Activated CD4-positive, alpha-beta memory T cell treated with anti-CD3 and anti-CD28 coated beads, Interleukin-2, amount 10 ng/mL, durations not matched to agents 7 days and 5 days (primary cell): Measurements from ENCODE around the gene CFAP47. TPM values are rescaled to one million over a fixed set of nuclear protein-coding genes. Genes with fewer than 3 reads are reported as not detected.

Source experiments
- CTCF ChIA-PET: fragments of 350-600 bp; sonication (Branson Sonifier 250); formaldehyde crosslinking; loops from one replicate; lab custom pipeline; 2021; ENCODE audit warnings: antibody characterized with exemption, inconsistent platforms; lab: Charles Lee
- POLR2A ChIA-PET: fragments of 350-600 bp; sonication (Branson Sonifier 250); formaldehyde crosslinking; loops from one replicate; lab custom pipeline; 2021; ENCODE audit warnings: antibody characterized with exemption; lab: Charles Lee
- DNase-seq: peaks from one replicate; pipeline ENCODE4 v3.0.0-alpha.2; 2020
- H3K27ac Mint-ChIP-seq: one replicate; pipeline ENCODE4 v1.8.0; 2021; ENCODE audit warnings: mild to moderate bottlenecking, mixed read lengths
- H3K27me3 Mint-ChIP-seq: one replicate; pipeline ENCODE4 v1.8.0; 2021; ENCODE audit warnings: mixed read lengths
- H3K36me3 Mint-ChIP-seq: one replicate; pipeline ENCODE4 v1.8.0; 2021; ENCODE audit warnings: low read depth, mixed read lengths
- H3K4me1 Mint-ChIP-seq: one replicate; pipeline ENCODE4 v1.8.0; 2021; ENCODE audit warnings: mixed read lengths
- H3K4me3 Mint-ChIP-seq: one replicate; pipeline ENCODE4 v1.8.0; 2021; ENCODE audit warnings: mild to moderate bottlenecking, mixed read lengths
- H3K9me3 Mint-ChIP-seq: one replicate; pipeline ENCODE4 v1.8.0; 2021; ENCODE audit warnings: mixed read lengths
- total RNA-seq, 2 experiments: library from RNA; stranded (reverse); gene quantifications; one replicate each; pipeline ENCODE4 v1.2.3, GENCODE V29; 2021

CFAP47 gene
- total RNA-seq, 2 experiments from 2014 or later: not detected

GRCh38 chrX:36336751-36337150 lies 417.2 kb downstream of the CFAP47 start:
- H3K27me3 Mint-ChIP-seq: no peaks in the 10 kb centered on the region
- no peaks in the 10 kb centered on the region for H3K36me3 Mint-ChIP-seq
- ChIA-PET POLR2A (no interaction called here), CTCF (no interaction called here)
- no peak overlapping the region for H3K4me3 Mint-ChIP-seq
- no peaks in the 10 kb centered on the region for H3K9me3 Mint-ChIP-seq
- no peak for DNase-seq
- H3K27ac Mint-ChIP-seq: no peak overlapping the region
- H3K4me1 Mint-ChIP-seq: no peaks in the 10 kb centered on the region

GRCh38 chrX:36344301-36344700 lies 424.8 kb downstream of the CFAP47 start:
- DNase-seq: no peak
- Mint-ChIP-seq H3K9me3 (no peaks in the 10 kb centered on the region), H3K27me3 (no peaks in the 10 kb centered on the region), H3K36me3 (no peaks in the 10 kb centered on the region), H3K4me1 (no peaks in the 10 kb centered on the region), H3K27ac (no peak overlapping the region), H3K4me3 (no peak overlapping the region)
- CTCF ChIA-PET: no interaction called here
- POLR2A ChIA-PET: no interaction called here

GRCh38 chrX:36348509-36348908 lies 429.0 kb downstream of the CFAP47 start:
- no peaks in the 10 kb centered on the region for H3K27me3 Mint-ChIP-seq
- CTCF ChIA-PET: no interaction called here
- H3K4me3 Mint-ChIP-seq: no peak overlapping the region
- H3K9me3 Mint-ChIP-seq: no peaks in the 10 kb centered on the region
- H3K36me3 Mint-ChIP-seq: no peaks in the 10 kb centered on the region
- DNase-seq: no peak
- POLR2A ChIA-PET: no interaction called here
- H3K4me1 Mint-ChIP-seq: no peaks in the 10 kb centered on the region
- no peak overlapping the region for H3K27ac Mint-ChIP-seq

GRCh38 chrX:36357855-36358254 lies 438.3 kb downstream of the CFAP47 start:
- POLR2A ChIA-PET: no interaction called here
- DNase-seq: no peak
- Mint-ChIP-seq H3K27ac (no peak overlapping the region), H3K36me3 (no peaks in the 10 kb centered on the region), H3K4me1 (no peaks in the 10 kb centered on the region), H3K9me3 (no peaks in the 10 kb centered on the region), H3K4me3 (no peak overlapping the region), H3K27me3 (no peaks in the 10 kb centered on the region)
- CTCF ChIA-PET: no interaction called here

DNA sequence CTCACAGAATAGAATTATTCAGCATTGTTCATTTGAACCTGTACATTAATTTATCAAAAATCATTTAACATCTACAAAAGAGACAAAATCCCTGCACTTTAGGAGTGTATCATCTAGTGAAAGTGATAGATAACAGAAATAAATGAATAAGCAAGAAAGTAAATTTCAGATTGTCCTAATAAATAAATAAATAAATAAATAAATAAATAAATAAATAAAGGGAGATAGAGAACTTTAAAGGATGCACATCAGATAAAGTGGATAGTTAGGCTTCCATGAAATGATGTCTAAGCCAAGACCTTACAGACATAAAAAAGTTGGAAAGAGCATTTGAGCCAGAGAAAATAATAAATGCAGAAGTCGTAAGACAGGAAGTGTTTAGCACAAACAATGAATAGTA lies 444.7 kb downstream of the CFAP47 start:
- no peak for DNase-seq
- Mint-ChIP-seq H3K27ac (no peak overlapping the region), H3K4me1 (no peaks in the 10 kb centered on the region), H3K9me3 (no peaks in the 10 kb centered on the region), H3K27me3 (no peaks in the 10 kb centered on the region), H3K36me3 (no peaks in the 10 kb centered on the region), H3K4me3 (no peak overlapping the region)
- ChIA-PET CTCF (no interaction called here), POLR2A (no interaction called here)

DNA sequence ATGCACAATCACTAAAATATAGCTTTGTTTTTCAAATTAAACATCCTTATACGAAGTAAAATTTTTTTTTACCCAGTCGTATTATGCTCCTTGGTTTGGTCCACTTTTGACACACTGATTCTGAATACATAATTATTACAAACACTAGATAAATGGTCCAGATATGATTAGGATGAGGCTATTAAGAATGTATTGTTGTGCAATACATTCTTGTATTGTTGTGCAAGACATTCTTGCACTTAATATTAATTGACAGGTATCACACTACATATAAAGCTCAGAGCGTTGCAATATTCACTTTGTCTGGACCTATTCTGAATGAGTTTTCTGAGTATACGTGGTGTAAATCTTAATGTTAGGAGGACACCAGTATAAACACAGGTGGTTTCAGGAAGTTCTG lies 464.0 kb downstream of the CFAP47 start:
- no peak for DNase-seq
- H3K36me3 Mint-ChIP-seq: no peaks in the 10 kb centered on the region
- no peaks in the 10 kb centered on the region for H3K27me3 Mint-ChIP-seq
- no peak overlapping the region for H3K4me3 Mint-ChIP-seq
- ChIA-PET POLR2A (no interaction called here), CTCF (no interaction called here)
- H3K27ac Mint-ChIP-seq: no peak overlapping the region
- H3K9me3 Mint-ChIP-seq: peaks cover 3% of the 10 kb centered on the region
- H3K4me1 Mint-ChIP-seq: no peaks in the 10 kb centered on the region

DNA sequence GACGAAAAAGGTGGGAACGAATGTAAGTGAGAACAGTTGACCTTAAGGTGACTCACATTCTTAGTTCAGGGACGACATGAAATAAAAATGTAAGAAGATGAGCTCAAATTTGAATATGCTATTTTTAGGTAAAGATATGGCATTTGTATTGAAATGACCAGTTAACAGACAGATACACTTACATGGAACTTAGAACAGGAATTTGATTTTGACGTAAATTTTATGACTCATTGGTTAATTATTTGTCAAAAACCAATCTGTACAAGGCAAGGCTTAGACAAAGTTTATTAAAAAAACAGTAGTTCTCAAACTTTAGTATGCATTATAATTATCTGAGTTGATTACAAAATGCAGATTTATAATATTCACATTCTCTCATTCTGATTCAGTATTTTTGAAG lies 469.4 kb downstream of the CFAP47 start:
- POLR2A ChIA-PET: no interaction called here
- no peaks in the 10 kb centered on the region for H3K4me1 Mint-ChIP-seq
- peaks cover 7% of the 10 kb centered on the region for H3K9me3 Mint-ChIP-seq
- DNase-seq: no peak
- no peak overlapping the region for H3K27ac Mint-ChIP-seq
- CTCF ChIA-PET: no interaction called here
- H3K27me3 Mint-ChIP-seq: no peaks in the 10 kb centered on the region
- no peaks in the 10 kb centered on the region for H3K36me3 Mint-ChIP-seq
- no peak overlapping the region for H3K4me3 Mint-ChIP-seq

DNA sequence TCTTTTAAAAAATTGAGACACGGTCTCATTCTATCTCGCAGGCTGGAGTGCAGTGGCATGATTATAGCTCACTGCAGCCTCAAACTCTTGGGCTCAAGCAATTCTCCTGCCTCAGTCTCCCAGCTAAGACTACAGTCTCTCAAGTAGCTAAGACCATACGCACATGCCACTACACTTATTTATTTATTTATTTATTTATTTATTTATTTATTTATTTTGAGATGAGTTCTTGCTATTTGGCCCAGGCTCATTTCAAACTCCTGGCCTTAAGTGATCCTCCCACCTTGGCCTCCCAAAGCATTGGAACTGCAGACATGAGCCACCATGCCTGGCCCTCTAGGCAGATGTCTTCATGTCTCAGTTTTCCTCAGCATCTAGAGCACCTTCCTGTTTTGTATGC lies 482.2 kb downstream of the CFAP47 start:
- POLR2A ChIA-PET: interaction anchor here (0.7 kb wide), 1 partner anchor 22 kb away, joined by 5 read pairs; no protein-coding TSS in a partner anchor
- H3K27ac Mint-ChIP-seq: no peak overlapping the region
- no peaks in the 10 kb centered on the region for H3K9me3 Mint-ChIP-seq
- DNase-seq: no peak
- no peaks in the 10 kb centered on the region for H3K36me3 Mint-ChIP-seq
- H3K4me1 Mint-ChIP-seq: no peaks in the 10 kb centered on the region
- CTCF ChIA-PET: no interaction called here
- H3K27me3 Mint-ChIP-seq: no peaks in the 10 kb centered on the region
- no peak overlapping the region for H3K4me3 Mint-ChIP-seq

GRCh38 chrX:36407836-36408235 lies 488.3 kb downstream of the CFAP47 start:
- no peak for DNase-seq
- H3K27ac Mint-ChIP-seq: no peak overlapping the region
- H3K4me3 Mint-ChIP-seq: no peak overlapping the region
- H3K9me3 Mint-ChIP-seq: no peaks in the 10 kb centered on the region
- CTCF ChIA-PET: no interaction called here
- H3K27me3 Mint-ChIP-seq: no peaks in the 10 kb centered on the region
- POLR2A ChIA-PET: no interaction called here
- H3K36me3 Mint-ChIP-seq: no peaks in the 10 kb centered on the region
- H3K4me1 Mint-ChIP-seq: no peaks in the 10 kb centered on the region

GRCh38 chrX:36414056-36414455 lies 494.5 kb downstream of the CFAP47 start:
- ChIA-PET POLR2A (no interaction called here), CTCF (no interaction called here)
- Mint-ChIP-seq H3K4me1 (no peaks in the 10 kb centered on the region), H3K36me3 (no peaks in the 10 kb centered on the region), H3K9me3 (no peaks in the 10 kb centered on the region), H3K4me3 (no peak overlapping the region), H3K27ac (no peak overlapping the region), H3K27me3 (no peaks in the 10 kb centered on the region)
- no peak for DNase-seq

GRCh38 chrX:36422368-36422767 lies 502.8 kb downstream of the CFAP47 start:
- Mint-ChIP-seq H3K27ac (no peak overlapping the region), H3K36me3 (no peaks in the 10 kb centered on the region), H3K4me1 (no peaks in the 10 kb centered on the region), H3K9me3 (no peaks in the 10 kb centered on the region), H3K4me3 (no peak overlapping the region), H3K27me3 (no peaks in the 10 kb centered on the region)
- POLR2A ChIA-PET: no interaction called here
- no peak for DNase-seq
- CTCF ChIA-PET: no interaction called here

- POLR2A ChIA-PET: no interaction called here
- H3K4me1 Mint-ChIP-seq: no peaks in the 10 kb centered on the region
- H3K27me3 Mint-ChIP-seq: no peaks in the 10 kb centered on the region
- H3K9me3 Mint-ChIP-seq: no peaks in the 10 kb centered on the region
- CTCF ChIA-PET: no interaction called here
- H3K36me3 Mint-ChIP-seq: no peaks in the 10 kb centered on the region
- no peak overlapping the region for H3K4me3 Mint-ChIP-seq
- no peak overlapping the region for H3K27ac Mint-ChIP-seq
- DNase-seq: no peak
These were observed 512.3 kb downstream of the CFAP47 start for GRCh38 chrX:36431819-36432218.

DNA sequence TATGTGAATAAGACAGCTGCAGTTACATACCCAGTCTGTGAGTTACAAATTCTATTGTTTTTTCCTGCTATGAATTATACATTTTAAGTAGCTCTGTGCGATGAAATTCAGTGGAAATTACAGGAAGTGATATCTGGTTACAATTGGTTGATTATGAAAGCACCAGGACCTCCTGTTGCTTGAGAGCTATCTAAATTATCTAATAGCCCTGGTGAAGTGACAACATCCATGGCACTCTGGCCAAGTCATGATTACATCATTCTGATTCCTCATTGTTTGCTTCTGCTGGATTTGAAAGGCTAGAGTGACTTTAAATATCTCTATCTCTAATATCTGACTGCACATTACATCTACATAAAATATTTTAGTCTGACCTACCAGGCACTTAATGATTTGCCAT lies 515.0 kb downstream of the CFAP47 start:
- no peaks in the 10 kb centered on the region for H3K27me3 Mint-ChIP-seq
- no peak overlapping the region for H3K27ac Mint-ChIP-seq
- POLR2A ChIA-PET: no interaction called here
- H3K4me1 Mint-ChIP-seq: no peaks in the 10 kb centered on the region
- no peak for DNase-seq
- CTCF ChIA-PET: no interaction called here
- no peak overlapping the region for H3K4me3 Mint-ChIP-seq
- no peaks in the 10 kb centered on the region for H3K9me3 Mint-ChIP-seq
- H3K36me3 Mint-ChIP-seq: no peaks in the 10 kb centered on the region
